GF-D8 (cell line): Measurements from ENCODE around the gene ALPP.
"Not testable (repeated sequence)": the region's sequence is repeated elsewhere in the genome, so short reads cannot be mapped to it uniquely, and the experiment has no call there.

ENCODE experiments used
- DNase-seq: peaks from one replicate; lab custom pipeline; 2025; lab: John Stamatoyannopoulos, UW

Gene ALPP

DNA sequence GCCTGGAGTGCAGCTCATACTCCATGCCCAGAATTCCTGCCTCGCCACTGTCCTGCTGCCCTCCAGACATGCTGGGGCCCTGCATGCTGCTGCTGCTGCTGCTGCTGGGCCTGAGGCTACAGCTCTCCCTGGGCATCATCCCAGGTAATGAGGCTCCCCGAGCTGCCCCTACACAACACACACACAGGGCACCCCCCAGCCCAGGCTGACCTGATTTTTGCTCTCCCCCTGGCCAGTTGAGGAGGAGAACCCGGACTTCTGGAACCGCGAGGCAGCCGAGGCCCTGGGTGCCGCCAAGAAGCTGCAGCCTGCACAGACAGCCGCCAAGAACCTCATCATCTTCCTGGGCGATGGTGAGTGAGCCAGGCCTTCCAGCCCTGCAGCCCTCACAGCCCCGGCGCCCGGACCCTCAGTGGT, at the start of gene ALPP:
Gene ALPP, plus strand, starts transcription at position 17 of the 417 bp plus-strand sequence. Its CDS starts 52 bp downstream, at position 69.
- DNase-seq: not testable (repeated sequence)

DNA sequence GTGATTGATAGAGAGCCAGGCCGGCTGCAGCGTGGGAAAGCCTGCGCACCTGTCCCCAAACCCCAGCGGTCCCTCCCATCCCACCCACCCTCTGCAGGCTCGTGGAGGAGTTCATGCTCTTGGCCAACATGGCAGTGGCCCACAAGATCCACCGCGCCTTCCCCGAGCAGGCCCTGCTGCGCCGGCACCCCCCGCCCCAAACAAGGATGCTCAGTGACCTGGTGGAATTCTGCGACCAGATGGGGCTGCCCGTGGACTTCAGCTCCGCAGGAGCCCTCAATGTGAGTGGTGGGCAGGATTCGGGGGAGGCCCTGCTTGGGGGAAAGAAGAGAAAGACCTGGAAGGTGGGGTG, 48.9 kb upstream of the ALPP start:
- no peak for DNase-seq

DNA sequence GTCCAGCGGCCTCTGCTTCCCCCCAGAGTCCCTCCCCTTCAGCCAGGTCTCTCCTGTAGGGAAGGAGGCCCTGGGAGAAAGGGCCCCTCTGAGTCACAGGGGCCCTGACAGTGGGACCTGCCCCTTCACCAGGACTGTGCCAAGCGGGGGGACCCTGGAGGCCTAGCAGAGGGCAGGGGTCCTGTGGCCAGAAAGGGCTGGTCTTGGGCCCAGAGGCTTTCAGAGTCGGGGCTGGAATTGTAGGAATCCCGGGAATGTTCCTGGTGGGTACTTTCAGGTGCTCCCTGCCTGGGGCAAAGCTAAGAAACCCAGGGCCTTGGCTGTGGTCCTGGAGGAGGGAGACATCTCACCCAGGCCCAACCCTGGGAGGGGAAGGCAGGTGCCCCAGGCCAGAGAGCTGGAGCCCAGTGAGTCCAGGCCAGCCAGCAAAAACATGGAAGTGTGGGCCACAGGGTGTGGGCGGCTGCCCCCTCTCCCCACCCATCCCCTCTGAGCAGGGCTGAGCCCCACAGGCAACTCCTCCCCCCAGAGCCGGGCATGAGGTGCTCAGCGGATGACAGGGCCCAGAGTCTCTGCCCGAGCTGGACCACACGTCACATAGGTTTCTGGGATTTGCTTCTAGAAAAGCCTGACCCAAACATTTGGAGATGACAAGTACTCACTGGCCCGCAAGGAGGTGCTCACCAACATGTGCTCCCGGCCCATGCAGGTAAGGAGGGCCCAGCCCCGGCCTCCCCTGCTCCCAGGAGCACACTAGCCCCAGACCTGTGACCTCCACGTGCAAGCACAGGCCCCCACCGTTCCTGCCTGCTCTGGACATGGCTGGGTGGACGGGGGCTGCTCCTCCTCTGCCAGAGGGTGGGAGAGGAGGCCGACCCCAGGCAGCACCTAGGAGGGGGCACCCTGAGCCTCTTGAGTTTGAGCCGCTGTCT, 48.2 kb upstream of the ALPP start:
- DNase-seq: no peak

DNA sequence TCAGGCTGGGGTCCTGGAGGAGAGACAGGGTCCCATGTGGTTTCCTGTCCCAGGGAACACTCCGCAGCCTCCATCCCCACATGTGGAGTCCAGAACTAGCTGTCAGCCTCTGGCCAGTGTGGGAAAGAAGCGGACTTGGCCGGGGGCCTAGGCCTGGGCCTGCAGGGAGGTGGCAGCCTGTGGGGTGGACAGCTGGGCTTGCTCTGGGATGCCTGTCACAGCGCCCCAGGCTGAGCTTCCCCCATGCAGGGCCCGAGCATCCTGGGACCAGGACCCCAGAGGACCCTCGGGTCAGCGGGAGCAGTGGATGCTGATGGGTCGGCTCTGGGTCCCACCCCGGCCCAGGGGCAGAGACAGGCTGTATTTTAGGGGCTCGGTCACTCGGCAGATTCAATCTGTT, 47.5 kb upstream of the ALPP start:
- DNase-seq: not testable (repeated sequence)

DNA sequence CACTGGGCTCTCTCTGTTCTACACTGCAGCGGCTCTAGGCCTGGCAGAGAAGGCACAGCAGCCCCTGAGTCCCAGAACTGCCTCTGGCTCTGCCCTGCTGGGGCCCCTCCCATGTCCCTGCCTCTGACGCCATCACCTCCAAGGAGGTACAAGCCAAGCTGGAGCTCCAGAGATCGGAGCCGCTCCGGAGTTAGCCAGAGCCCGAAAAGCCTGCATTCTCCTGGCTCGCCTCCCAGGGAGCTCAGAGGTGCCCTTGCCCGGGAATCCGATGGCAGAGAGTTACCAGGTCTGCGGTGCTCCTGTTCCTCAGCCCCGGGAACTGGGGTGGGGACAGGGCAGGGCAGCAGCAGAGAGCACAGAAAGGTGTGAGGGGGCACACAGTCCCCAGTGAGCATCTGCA, 46.9 kb upstream of the ALPP start:
- DNase-seq: not testable (repeated sequence)

DNA sequence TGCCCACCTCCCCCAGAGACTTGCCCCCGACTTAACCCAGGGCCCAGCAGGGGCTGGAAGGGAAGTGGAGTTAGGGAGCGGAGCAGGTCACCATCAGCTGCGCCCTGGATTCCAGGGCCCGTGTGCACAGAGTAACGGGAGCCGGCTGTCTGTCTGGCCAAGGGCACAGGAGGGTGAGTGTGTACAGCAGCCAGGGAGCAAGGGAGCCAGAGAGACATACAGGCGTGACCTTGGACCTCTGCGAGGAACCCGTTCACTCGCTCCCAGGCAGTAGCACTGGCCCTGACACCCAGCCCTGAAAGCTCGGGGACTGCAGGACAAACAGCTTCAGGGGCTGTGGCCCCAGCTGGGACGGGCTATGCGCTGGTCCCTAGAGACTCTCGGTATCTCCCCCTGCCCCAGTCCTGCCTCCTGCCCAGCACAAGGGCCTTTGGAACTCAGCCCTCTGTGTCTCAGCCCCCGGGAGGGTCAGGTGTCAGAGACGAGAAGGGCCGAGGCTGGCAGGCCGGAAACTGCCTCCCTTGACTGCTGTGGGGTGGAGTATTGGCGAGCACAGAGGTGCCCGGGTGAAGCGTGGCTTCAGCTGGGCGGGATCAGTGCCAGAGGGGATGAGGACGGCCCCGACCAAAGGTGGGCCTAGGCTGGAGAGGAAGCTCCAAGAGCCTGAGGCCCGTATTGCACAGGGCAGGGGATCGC, 46.2 kb upstream of the ALPP start:
- DNase-seq: not testable (repeated sequence)

DNA sequence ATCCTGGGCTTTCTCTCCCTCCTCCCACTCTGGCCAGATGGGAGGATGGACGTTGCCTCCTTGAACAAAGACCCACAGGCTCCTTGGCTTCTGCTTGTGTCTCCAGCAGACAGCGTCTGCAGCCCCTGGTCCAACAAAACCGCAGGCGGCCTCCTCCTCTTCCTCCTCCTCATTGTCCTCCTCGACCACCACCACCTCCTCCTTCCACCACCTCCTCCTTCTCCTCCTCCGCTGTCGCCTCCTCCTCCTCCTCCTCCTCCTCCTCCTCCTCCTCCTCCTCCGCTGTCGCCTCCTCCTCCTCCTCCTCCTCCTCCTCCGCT, 45.7 kb upstream of the ALPP start:
- no peak for DNase-seq

DNA sequence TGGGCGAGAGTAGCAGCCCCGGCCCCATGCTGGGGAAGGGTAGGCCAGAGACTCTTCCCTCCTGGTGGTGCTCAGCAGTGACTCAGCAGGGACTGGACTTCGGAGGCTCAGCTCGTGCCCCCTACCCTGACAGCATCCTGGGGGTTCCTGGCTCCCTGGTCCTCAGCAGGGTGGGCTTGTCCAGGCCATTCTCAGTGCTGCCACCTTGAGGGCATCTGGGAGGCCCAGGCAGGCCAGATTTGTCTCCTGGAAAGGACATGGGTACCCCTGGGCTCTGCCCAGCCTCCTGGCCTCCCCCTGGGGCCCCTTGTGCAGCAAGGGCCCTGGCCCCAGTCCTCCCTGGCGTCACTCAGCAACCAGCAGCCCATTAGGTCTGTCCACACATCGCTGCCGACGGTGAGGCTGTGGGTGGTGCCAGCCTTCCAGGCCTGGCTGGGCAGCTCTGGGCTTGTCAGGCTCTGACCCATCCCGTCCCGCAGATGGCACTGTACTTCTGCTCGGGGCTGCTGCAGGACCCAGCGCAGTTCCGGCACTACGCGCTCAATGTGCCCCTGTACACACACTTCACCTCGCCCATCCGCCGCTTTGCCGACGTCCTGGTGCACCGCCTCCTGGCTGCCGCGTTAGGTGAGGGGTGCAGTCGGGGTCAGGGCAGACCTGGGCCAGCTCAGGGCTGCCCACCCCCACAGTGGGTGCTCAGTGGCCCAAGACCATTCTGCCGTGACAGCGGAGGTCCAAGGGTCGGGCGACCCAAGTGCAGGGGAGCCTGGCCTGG, 45.0 kb upstream of the ALPP start:
- DNase-seq: no peak

DNA sequence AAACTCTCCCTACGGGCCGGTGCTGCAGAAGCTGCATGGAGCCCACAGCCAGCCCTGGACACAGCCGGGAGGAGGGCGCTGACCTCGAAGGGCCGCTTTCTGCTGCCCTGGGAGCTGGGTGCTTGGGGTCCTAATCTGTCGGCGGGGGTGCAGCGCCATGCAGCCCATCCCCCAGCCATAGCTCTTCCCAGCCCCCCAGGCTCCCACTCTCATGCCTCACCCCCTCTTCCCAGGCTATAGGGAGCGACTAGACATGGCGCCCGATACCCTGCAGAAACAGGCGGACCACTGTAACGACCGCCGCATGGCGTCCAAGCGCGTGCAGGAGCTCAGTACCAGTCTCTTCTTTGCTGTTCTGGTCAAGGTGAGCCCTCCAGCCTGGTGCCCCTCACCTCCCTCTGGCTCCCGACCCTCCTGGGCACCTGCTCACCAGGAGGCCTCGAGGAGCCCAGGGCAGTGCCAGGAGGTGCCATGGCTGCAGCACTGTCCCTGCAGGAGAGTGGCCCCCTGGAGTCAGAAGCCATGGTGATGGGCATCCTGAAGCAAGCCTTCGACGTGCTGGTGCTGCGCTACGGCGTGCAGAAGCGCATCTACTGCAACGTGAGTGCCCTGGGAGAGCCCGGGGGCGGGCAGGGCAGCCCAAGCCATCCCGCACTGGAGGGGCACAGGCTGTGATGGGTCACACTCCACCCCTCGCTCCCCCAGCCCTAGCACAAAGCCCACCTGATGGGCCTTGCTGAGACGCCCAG, 44.2 kb upstream of the ALPP start:
- not testable (repeated sequence) for DNase-seq

DNA sequence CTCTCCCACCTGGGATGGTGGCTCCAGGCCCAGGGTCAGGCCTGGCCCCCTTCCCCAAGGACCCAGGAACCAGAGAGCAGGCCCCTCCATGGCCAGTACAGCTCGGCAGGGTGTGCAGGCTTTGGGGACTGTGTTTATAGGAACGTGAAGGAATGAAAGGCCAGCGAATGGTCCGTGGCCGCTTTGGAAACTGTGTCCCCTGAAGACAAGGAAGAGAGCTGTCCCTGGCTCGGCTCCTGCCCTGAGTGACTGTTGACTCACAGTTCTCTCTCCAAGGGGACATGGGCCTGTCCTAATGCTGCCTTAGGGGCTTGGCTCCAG, 43.7 kb upstream of the ALPP start:
- not testable (repeated sequence) for DNase-seq

DNA sequence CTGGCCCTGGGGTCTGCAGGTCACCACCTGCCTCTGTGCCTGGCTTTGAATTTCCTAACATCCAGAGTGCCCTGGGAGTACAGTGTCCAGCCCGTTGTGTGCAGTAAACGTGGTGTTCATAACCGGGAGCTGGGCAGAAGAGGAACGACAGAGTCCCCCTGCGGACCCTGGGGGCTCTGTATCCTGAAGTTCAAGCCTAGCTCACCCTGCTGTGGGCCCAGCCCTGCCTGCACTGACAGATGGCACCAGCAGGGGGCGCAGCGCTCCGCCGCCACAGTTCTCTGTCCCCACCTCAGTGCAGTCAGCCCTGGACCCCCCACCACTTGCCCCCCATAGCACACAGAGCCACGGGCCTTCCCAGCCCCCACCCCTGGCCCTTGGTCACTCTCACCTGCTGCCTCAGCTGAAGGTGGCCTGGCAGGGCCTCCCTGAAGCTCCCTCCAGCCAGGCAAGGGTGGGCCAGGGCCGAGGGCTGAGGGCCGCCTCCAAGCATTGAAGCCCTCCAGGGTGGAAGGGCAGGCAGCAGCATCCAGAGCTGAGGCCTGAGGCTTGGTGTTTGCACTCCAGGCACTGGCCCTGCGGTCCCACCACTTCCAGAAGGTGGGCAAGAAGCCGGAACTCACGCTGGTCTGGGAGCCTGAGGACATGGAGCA, 43.2 kb upstream of the ALPP start:
- DNase-seq: not testable (repeated sequence)

DNA sequence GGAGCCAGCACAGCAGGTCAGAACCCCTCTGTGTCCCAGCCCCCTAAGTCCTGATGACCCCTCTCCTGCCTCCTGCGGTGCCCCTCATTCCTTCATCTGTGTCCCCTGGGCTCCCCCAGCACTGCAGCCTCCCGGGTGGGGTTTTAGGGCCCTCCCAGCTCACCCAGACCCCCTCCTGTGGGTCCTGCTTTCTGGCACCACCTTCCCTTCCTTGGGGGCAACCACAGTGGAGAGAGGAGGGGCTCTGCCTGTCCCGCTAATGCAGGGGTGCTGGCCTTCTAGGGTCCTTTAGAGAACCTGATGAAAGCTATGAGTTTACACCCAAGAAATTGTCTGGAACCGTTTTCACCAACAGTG, 42.7 kb upstream of the ALPP start:
- no peak for DNase-seq

DNA sequence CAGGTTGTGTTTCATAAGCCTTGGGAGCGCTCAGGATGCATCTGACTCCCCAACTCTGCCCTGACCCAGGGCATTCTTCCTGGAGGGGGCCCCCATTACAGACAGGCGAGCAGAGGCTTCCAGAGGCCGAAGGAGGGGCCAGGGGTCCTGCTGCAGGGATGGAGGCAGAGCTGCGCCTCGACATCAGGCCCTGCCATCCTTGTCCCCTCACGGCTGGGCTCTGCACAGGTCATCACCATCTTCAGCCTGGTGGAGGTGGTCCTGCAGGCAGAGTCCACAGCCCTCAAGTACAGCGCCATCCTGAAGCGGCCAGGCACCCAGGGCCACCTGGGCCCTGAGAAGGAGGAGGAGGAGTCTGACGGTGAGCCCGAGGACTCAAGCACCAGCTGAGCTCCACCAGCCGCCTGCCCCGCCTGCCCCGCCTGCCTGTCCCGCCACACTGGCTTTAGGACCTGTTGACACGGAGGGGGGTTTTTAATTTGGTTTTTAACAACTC, 42.3 kb upstream of the ALPP start:
- no peak for DNase-seq

DNA sequence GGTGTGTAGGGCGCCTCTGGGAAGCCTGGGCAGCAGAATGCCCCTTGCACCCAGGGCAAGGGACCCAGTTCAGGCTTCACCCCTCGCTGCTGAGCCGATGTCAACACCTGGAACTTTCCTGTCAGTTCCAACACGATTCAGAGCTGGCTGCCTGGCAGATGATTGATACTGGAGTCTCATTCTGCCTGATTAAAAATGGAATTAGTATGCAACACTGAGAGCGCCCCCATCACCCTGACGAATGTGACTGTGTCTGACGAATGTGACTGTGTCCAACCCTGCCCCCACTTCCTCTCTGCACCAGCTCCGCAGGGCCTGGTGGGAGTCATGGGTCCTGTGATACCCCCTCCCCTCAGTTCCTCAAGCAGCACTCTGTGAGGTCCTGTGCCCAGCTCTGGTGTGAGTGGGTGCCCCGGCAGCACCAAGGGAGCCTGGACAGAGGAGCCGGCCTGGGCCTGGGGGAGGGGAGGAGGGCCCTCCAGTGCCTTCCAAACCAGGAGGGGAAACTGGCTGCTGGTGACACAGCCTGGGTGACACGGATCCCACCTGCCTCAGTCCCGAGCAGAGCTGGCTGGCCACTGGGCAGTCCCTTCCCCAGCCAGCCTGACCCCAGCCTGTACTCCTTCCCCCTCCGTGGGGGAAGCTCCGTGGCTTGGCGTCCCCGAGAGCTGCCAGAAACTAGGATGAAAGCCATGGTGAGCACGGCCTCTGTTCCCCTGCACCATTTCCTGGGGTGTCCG, 41.4 kb upstream of the ALPP start:
- no peak for DNase-seq

DNA sequence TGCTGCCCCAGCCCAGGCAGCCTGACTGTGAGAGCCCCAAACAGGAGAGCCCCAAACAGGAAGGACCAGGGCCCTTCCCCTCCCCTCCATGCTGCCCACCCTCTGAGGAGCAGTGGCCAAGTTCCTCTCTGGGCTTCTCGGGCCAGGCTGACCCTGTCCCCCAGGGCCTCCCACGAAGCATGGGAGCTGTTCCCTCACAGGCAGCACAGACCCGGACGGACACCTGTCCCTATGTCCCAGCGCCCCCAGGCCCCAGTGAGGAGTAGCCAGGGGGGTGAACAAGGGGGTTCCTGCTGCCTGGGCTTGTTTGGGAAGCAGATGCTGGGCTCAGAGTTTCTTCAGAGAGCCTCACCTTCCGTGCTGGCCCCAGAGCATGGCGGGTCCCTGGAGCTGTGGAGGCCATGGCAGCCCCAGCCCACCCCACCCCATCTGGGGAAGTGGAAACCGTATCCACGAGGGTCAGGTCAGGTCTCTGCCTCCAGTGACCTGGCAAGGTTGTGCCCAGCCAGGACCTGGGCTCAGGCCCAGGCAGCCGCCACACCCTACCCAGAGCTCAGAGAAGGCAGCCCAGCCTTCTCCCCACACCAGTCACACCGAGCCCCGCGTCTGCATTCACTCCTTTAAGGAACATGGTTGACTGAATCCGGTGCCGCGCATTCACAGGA, 40.3 kb upstream of the ALPP start:
- DNase-seq: not testable (repeated sequence)

DNA sequence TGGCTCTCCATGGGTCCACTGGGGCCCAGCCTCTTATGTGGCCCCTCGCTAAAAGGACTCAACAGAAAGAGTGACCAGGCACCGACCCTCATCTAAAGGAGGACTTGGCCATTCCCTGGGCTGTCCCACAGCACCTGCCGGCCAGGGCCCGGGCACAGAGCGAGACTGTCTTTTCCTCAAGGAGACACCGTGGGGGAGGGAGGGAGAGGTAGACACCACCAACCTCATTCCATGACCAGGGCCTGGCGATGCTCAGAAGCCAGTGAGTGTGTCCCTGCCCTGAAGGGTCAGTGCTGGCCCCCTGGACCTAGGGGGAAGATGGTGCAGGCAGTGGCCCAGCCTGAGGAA, 39.8 kb upstream of the ALPP start:
- no peak for DNase-seq

DNA sequence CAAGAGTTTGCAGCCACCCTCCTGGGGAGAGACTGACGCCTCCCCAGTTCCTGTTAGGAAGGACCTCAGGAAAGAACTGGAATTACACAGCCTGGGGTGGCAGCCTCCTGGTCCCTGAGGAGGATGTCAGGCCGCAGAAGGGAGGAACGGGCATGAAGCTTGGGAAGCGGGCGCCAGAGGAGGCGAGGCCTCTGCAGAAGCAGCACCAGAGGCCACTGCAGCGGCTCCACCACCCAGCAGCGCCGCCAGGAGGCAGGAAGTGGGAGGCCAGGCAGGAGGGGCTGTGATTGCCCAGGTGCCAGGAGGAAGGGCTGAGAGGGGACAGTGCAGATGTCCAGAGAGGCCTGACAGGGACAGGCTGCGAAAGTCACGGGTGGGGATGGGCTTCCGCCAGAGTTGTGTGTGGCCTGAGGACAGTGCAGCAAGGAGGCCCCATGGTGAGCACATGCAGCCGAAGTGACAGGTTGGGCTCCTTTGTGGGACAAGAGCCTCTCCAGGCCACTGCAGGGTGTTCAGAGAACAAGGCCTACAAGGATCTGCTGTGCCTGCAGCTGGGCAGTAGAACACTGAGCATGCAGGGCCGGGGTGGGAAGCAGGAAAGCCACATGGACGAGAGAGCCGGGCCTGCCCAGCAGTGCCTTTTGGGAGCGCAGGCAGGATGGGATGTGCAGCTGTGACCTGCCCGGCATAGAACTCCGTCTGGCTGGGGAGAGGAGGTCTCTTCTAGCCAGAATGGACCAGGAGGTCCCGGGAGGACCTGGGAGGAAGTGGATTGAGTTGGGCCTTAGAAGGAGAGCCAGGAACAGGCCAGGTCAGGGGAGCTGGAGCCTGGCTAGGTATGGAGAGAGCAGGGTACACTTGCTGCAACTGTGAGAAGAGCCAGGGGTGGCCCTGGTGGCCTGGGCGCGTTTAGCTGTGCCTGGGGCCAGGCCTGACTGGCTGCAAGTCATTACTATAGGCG, 39.1 kb upstream of the ALPP start:
- DNase-seq: no peak

DNA sequence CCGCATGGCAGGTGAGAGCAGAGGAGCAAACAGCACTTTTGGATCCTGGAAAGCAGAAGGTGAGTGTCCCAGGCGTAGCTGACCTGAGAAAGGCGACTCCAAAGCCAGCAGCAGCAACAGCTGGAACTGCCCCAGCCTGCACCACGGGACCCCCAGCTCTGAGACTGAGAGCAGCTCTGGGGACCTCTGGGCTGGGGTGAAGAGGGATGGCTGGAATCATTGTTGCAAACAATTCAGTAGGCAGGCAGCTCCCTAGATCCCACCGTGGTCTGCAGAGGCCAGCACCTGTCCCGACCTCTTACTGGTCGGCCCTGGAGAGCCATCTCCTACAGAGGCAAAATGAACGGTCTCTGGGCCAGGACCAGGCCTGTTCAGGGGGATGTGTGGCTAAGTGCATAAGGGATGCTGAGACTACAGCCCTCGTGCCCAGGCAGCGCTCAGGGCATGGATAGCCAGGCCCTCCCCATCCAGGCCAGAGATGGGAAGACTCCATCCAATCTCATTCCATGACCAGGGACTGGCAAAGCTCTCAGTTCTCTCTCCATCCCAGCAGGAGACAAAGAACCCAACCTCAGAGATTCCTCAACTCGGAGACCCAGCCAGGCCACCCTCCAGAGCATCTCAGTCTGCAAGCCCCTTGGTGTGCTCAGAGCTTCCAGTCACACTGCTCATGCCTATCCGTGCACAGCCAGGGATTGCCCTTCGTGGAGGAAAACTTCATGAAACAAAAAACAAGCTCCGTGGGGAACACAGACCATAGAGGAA, 38.2 kb upstream of the ALPP start:
- DNase-seq: no peak
